ENCODE data around the gene RPTOR. TPM values are rescaled to one million over a fixed set of nuclear protein-coding genes. Genes with fewer than 3 reads are reported as not detected.

The RPTOR gene
- polyA plus RNA-seq, 1 donor from 2014 or later, result 8.0 TPM

- Histone ChIP-seq H3K9me3 (ENCODE audit: low read length) (no peaks in the 10 kb centered on the region), H3K4me2 (ENCODE audit: low read length) (no peak overlapping the region), H4K20me1 (ENCODE audit: insufficient read depth) (no peaks in the 10 kb centered on the region), H3F3A (ENCODE audit: insufficient read depth, low read length, poor library complexity, severe bottlenecking) (no peaks in the 10 kb centered on the region), H3K79me2 (replicated peaks; ENCODE audit: insufficient read depth, low read length) (no peaks in the 10 kb centered on the region), H3K27me3 (ENCODE audit: insufficient read depth, low read depth, low read length) (no peaks in the 10 kb centered on the region), H3K27ac (ENCODE audit: low read length) (no peak overlapping the region), H2AFZ (ENCODE audit: low read depth, low read length) (no peak overlapping the region), H3K9ac (ENCODE audit: low read length) (no peak overlapping the region), H3K36me3 (ENCODE audit: insufficient read depth, low read length) (no peaks in the 10 kb centered on the region), H3K9me2 (ENCODE audit: insufficient read depth, low read length) (no peaks in the 10 kb centered on the region), H3K4me3 (ENCODE audit: low read length) (no peak overlapping the region)
- TF ChIP-seq SMC3 (conservative IDR thresholded peaks at IDR 0.05; ENCODE audit: poor library complexity) (no peak), TAF1 (IDR thresholded peaks at IDR 0.05; ENCODE audit: low read depth) (no peak), REST (IDR thresholded peaks at IDR 0.05; ENCODE audit: borderline replicate concordance) (no peak), EP300 (conservative IDR thresholded peaks at IDR 0.05; ENCODE audit: poor library complexity, severe bottlenecking) (no peak), CTCF (IDR thresholded peaks at IDR 0.05; ENCODE audit: poor library complexity, severe bottlenecking) (no peak)
These were observed 309.6 kb downstream of the RPTOR start for GRCh38 chr17:80854220-80854619.

GRCh38 chr17:80855196-80855947 is 310.7 kb downstream of the RPTOR start:
- no peaks in the 10 kb centered on the region for H4K20me1 ChIP-seq (ENCODE audit: insufficient read depth)
- H3K27ac ChIP-seq (ENCODE audit: low read length), result no peak overlapping the region
- no peaks in the 10 kb centered on the region for H3K27me3 ChIP-seq (ENCODE audit: insufficient read depth, low read depth, low read length)
- no peaks in the 10 kb centered on the region for H3K9me3 ChIP-seq (ENCODE audit: low read length)
- H2AFZ ChIP-seq (ENCODE audit: low read depth, low read length), result no peak overlapping the region
- H3K4me3 ChIP-seq (ENCODE audit: low read length), result no peak overlapping the region
- H3K9ac ChIP-seq (ENCODE audit: low read length), result no peak overlapping the region
- no peaks in the 10 kb centered on the region for H3K9me2 ChIP-seq (ENCODE audit: insufficient read depth, low read length)
- H3K79me2 ChIP-seq (replicated peaks; ENCODE audit: insufficient read depth, low read length), result no peaks in the 10 kb centered on the region
- no peak for TF ChIP-seq TAF1 (IDR thresholded peaks at IDR 0.05; ENCODE audit: low read depth)
- no peak for TF ChIP-seq SMC3 (conservative IDR thresholded peaks at IDR 0.05; ENCODE audit: poor library complexity)
- no peak for TF ChIP-seq MXI1 (conservative IDR thresholded peaks at IDR 0.05; ENCODE audit: poor library complexity, severe bottlenecking)
- TF ChIP-seq EZH2 (IDR thresholded peaks at IDR 0.05; ENCODE audit: borderline replicate concordance, insufficient read depth, low read length, poor library complexity, severe bottlenecking), result no peak
- no peak for TF ChIP-seq REST (IDR thresholded peaks at IDR 0.05; ENCODE audit: borderline replicate concordance)
- no peak for TF ChIP-seq CTCF (IDR thresholded peaks at IDR 0.05; ENCODE audit: poor library complexity, severe bottlenecking)
- no peak for TF ChIP-seq EP300 (conservative IDR thresholded peaks at IDR 0.05; ENCODE audit: poor library complexity, severe bottlenecking)
- TF ChIP-seq RAD21 (conservative IDR thresholded peaks at IDR 0.05), result no peak
- no peak for TF ChIP-seq POLR2AphosphoS5 (IDR thresholded peaks at IDR 0.05)
- no peaks in the 10 kb centered on the region for H3K36me3 ChIP-seq (ENCODE audit: insufficient read depth, low read length)
- H3K4me2 ChIP-seq (ENCODE audit: low read length), result no peak overlapping the region
- H3F3A ChIP-seq (ENCODE audit: insufficient read depth, low read length, poor library complexity, severe bottlenecking), result no peaks in the 10 kb centered on the region
